BE2C (cell line): ENCODE measurements around the gene C2CD2L. TPM values are rescaled to one million over a fixed set of nuclear protein-coding genes. Genes with fewer than 3 reads are reported as not detected.
"Not testable (repeated sequence)": the region's sequence is repeated elsewhere in the genome, so short reads cannot be mapped to it uniquely, and the experiment has no call there.

ENCODE experiments used
- DNase-seq: peaks from one replicate; pipeline ENCODE4 v3.0.0-alpha.2; 2020
- H3K27me3 ChIP-seq: fragments of 250-450 bp; sonication (Bioruptor Pico); 2 replicates; pipeline ENCODE4 v1.5.1; 2020; ENCODE audit warnings: mild to moderate bottlenecking
- H3K36me3 ChIP-seq: fragments of 250-450 bp; sonication (Bioruptor Pico); 2 replicates; pipeline ENCODE4 v1.5.1; 2020; ENCODE audit warnings: mild to moderate bottlenecking
- H3K4me1 ChIP-seq: fragments of 250-450 bp; sonication (Bioruptor Pico); 2 replicates; pipeline ENCODE4 v1.5.1; 2020
- H3K4me3 ChIP-seq: 2 replicates; pipeline ENCODE4 v1.5.1; 2011; ENCODE audit warnings: low read depth, low read length
- H3K9me3 ChIP-seq: fragments of 250-450 bp; sonication (Bioruptor Pico); 2 replicates; pipeline ENCODE4 v1.5.1; 2020
- polyA plus RNA-seq: library from polyadenylated mRNA; unstranded; fragments of >200 nt; gene quantifications from one replicate; pipeline ENCODE4 v1.2.1, GENCODE V29; 2012; ENCODE audit warnings: low read depth, missing spikeins; ENCODE audit not compliant: insufficient read length, insufficient read depth
- TF ChIP-seq, protein P1 (sequence below): IDR thresholded peaks from 2 replicates; pipeline ENCODE4 v1.5.1; 2012; ENCODE audit warnings: mild to moderate bottlenecking, low read depth, low read length

The C2CD2L gene
- 123 TPM for polyA plus RNA-seq

DNA sequence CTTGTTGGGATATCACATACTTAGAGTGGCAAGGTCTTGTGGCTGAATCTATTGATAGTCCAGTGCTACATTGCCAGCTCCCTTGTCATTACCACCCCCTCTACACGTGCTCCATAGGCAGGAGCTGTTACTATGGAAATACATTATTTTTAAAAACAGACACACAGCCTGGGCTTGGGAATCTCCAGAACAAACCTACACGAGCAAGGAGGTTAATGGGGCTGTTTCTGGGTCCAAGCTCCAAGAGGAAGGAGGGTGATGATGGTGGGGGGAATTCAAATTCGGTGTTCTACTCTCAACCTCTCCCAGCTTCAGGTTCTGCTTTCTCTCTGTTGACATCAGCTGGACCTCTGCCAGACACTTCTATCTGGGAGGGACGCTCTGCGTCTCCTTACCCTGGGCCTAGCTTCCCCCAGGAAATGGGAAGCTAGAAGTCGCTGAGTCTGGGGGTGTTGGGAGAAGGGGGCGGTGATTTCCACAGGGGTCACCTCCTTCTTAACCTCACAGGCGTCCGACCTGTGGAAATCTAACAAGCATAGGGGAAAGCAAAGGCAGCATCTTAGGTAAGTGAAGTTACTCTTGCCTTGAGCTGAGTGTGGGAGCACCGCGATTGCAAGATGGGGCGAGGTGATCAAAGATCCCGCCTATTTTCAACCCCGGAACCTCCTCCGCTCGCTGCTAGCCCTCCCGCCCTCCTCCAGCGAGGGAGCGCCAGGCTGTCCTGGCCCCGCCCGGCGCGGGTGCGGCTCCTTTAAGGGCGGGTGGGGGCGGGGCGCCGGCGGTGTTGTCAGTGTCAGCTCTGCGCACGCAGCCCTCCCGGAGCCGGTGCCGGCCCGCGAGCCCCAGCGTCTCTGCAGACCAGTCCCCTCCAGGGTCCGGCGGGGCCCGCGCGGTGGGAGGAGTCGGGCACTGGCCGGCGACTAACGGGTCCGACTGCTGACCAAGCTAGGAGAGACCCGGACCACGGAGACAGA lies at the start of gene C2CD2L:
TSS of gene C2CD2L (plus strand) at position 781 of the 974 bp plus-strand sequence. CDS start 398 bp downstream, outside the sequence.
- Histone ChIP-seq H3K36me3 (peaks cover 12% of the 10 kb centered on the region), H3K9me3 (no peaks in the 10 kb centered on the region), H3K4me3 (peak within 1 kb of the TSS; percentile 75), H3K4me1 (peaks cover 12% of the 10 kb centered on the region), H3K27me3 (no peaks in the 10 kb centered on the region)
- TF ChIP-seq, protein P1, sequence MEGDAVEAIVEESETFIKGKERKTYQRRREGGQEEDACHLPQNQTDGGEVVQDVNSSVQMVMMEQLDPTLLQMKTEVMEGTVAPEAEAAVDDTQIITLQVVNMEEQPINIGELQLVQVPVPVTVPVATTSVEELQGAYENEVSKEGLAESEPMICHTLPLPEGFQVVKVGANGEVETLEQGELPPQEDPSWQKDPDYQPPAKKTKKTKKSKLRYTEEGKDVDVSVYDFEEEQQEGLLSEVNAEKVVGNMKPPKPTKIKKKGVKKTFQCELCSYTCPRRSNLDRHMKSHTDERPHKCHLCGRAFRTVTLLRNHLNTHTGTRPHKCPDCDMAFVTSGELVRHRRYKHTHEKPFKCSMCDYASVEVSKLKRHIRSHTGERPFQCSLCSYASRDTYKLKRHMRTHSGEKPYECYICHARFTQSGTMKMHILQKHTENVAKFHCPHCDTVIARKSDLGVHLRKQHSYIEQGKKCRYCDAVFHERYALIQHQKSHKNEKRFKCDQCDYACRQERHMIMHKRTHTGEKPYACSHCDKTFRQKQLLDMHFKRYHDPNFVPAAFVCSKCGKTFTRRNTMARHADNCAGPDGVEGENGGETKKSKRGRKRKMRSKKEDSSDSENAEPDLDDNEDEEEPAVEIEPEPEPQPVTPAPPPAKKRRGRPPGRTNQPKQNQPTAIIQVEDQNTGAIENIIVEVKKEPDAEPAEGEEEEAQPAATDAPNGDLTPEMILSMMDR = no peak
- DNase-seq = peak; percentile 90

DNA sequence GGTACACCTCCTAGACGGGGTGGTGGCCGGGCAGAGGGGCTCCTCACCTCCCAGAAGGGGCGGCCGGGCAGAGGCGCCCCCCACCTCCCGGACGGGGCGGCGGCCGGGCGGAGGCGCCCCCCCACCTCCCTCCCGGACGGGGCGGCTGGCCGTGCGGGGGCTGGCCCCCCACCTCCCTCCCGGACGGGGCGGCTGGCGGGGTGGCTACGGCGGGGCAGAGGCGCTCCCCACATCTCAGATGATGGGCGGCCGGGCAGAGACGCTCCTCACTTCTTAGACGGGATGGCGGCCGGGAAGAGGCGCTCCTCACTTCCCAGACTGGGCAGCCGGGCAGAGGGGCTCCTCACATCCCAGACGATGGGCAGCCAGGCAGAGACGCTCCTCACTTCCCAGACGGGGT lies 48.0 kb upstream of the C2CD2L start:
- DNase-seq, H3K9me3 ChIP-seq, H3K27me3 ChIP-seq, H3K4me1 ChIP-seq, H3K4me3 ChIP-seq: not testable (repeated sequence)
- peaks cover 12% of the 10 kb centered on the region for H3K36me3 ChIP-seq

DNA sequence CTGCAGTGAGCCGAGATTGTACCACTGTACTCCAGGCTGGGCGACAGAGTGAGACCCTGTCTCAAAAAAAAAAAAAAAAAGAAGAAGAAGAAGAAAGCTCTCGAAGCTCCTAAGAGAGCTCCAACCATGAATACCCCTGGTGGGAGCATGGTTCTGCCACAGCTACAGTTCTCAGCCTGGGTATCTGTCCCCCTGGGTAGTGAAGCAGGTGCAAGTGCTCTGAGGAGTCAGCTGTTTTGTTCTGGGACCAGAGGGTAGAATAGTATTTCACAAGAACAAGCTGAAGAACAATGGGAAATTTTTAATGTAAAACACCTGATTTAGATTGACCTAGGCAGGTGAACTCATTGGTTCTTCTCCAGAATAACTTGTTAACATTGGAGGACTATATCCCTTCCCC lies 45.9 kb upstream of the C2CD2L start:
- Histone ChIP-seq H3K36me3 (no peaks in the 10 kb centered on the region), H3K9me3 (no peaks in the 10 kb centered on the region), H3K4me3 (no peak overlapping the region), H3K27me3 (no peaks in the 10 kb centered on the region), H3K4me1 (no peaks in the 10 kb centered on the region)
- no peak for DNase-seq
- TF ChIP-seq, protein P1 = no peak

DNA sequence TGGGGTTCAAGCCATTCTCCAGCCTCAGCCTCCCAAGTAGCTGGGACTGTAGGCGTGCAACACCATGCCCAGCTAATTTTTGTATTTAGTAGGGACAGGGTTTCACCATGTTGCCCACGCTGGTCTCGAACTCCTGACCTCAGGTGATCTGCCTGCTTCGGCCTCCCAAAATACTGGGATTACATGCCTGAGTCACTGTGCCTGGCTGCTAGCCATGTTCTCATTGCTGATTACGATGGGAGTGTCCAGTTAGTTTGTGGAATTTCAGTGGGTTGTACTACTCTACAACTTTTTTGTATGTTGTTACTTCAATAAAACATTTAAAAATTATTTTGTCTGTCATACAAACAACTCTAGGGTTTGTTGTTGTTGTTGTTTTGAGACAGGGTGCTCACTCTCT lies 44.4 kb upstream of the C2CD2L start:
- no peak for DNase-seq
- Histone ChIP-seq H3K36me3 (no peaks in the 10 kb centered on the region), H3K4me1 (no peaks in the 10 kb centered on the region), H3K9me3 (no peaks in the 10 kb centered on the region), H3K4me3 (no peak overlapping the region), H3K27me3 (no peaks in the 10 kb centered on the region)
- TF ChIP-seq, protein P1 = no peak

DNA sequence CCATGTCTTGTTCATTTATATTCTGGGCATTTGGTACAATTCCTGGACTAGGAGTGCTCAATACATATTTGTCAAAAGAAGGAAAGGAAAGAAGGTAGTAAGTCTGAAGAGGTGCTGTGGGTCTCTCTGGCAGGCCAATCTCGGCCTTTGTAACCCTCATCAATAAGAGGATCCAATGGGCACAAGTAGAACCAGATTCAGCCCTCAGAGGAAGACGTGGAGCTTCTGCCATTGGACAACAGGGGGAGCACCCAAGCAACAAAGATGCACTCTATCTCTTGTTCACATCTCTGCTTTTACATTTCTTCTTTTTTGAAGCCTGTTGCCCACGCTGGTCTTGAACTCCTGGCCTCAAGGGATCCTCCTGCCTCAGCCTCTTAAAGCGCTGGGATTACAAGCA lies 41.8 kb upstream of the C2CD2L start:
- H3K36me3 ChIP-seq = peaks cover 4% of the 10 kb centered on the region; the same call in 1 of the 2 replicates
- no peaks in the 10 kb centered on the region for H3K27me3 ChIP-seq
- no peak overlapping the region for H3K4me3 ChIP-seq
- no peaks in the 10 kb centered on the region for H3K4me1 ChIP-seq
- DNase-seq = peak; percentile 52
- H3K9me3 ChIP-seq = no peaks in the 10 kb centered on the region
- TF ChIP-seq, protein P1 = peak; percentile 75

DNA sequence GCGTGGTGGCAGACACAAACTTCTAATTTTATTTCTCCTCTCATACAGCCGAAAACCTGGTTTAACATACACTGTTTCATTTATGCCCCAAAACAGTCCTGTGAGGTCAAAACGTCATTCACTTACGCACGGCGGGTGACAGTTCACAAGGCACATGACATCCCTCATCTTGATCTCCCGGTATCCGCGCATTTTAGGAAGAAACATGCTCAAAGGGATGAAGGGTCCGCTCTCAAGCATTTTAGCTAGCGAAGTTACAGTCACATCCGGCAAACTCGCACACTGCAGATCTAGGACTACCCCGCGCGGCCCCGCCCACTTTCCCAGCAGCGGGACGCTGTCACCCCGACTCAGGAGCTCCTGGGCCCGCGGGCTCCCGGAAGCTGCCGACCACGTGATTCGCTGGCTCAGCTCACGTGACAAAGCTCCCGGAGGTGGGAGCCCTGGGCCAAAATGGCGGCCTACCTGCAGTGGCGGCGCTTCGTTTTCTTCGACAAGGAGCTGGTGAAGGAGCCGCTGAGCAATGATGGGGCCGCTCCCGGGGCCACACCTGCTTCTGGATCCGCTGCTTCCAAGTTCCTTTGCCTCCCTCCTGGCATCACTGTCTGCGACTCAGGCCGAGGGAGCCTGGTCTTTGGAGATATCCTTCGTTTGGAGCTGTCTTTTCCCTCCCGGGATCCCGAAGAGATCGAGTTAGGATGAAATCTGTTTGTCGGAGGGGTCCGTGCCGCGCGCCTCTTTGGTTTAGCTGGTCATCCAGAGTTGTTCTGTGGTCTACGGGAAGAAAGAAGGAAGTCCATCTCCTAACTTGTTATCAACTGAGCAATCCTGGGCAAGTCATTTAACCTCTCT lies 39.5 kb upstream of the C2CD2L start, which contains the start of gene VPS11:
TSS of gene VPS11 (plus strand) at position 448 of the 852 bp plus-strand sequence. CDS start at position 454, 6 bp downstream.
- Histone ChIP-seq H3K9me3 (no peaks in the 10 kb centered on the region), H3K4me3 (peak within 1 kb of the TSS; percentile 100), H3K36me3 (peaks cover 19% of the 10 kb centered on the region), H3K4me1 (no peaks in the 10 kb centered on the region), H3K27me3 (no peaks in the 10 kb centered on the region)
- TF ChIP-seq, protein P1 = no peak
- peak; percentile 98 for DNase-seq
